ENCODE results near the gene HECW1. TPM values are rescaled to one million over a fixed set of nuclear protein-coding genes. Genes with fewer than 3 reads are reported as not detected.

The HECW1 gene
- total and polyA plus RNA-seq, 10 of the 15 experiments (the other 5 are each of a cell fraction or from before 2014, with no cell fraction given) = under 0.01 to 0.31 (median 0.04) TPM; not detected in 3

DNA sequence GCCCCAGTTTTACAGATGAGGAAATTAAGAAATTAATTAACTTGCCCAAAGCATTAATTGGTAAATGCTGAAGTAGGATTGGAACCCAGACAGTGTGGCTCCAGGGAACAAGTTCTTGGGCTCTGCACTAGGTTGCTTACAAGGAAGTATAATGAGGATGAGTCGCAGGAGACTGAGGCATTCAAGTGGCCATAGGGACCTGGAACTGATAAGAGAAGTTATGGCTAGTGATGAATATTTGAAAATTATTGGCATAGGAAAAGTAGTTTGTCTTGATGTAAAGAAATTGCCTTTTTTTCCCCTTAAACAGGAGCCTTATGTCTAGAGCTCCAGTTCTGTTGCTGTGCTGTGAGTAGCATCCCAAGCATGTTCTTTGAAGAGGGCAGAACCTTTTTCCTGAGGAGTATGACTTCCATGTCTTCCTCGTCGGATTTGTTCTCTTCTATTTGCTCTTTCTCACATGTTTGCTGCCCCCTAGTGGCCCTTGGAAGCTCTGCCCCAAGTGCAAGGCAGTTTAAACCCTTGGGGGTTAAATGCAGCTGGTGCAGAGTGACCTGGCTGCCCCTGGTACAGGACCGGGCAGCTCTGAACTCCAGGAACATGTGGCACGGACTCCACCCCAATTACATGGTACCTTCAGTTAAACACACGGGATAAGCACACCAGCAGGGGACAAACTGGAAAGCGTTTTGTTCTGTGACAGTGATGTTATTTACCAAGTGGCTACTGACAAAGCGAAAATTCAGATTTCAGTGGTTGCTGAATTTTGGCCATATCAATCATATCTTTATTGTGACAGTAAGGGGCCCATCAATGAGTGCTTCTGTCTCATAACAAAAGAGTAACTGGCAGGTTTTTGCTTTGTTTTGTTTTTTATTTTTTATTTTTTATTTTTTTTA, 148.8 kb downstream of the HECW1 start (continued):
- no peak for TF ChIP-seq RBBP5 (conservative IDR thresholded peaks at IDR 0.05)
- no peak for TF ChIP-seq NBN (IDR thresholded peaks at IDR 0.05)
- TF ChIP-seq MEF2A (IDR thresholded peaks at IDR 0.05; ENCODE audit: insufficient read depth, low read depth, low read length) = no peak
- TF ChIP-seq CREB1 (IDR thresholded peaks at IDR 0.05; ENCODE audit: low read depth) = 0 out of 2 replicates have a peak, but pooled peaks have one; percentile 26
- TF ChIP-seq, protein P1, sequence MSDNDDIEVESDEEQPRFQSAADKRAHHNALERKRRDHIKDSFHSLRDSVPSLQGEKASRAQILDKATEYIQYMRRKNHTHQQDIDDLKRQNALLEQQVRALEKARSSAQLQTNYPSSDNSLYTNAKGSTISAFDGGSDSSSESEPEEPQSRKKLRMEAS (IDR thresholded peaks at IDR 0.05; ENCODE audit: low read depth, low read length) = no peak
- no peak for TF ChIP-seq NR2C2 (IDR thresholded peaks at IDR 0.05; ENCODE audit: borderline replicate concordance, control insufficient read depth, insufficient read length, low read depth)
- TF ChIP-seq SMAD1 (IDR thresholded peaks at IDR 0.05; ENCODE audit: low read depth, partially characterized antibody) = no peak
- TF ChIP-seq MTA3 (IDR thresholded peaks at IDR 0.05; ENCODE audit: borderline replicate concordance, low read length) = no peak
- 0 out of 4 replicates have a peak, but pooled peaks of 1 of the 2 experiments have one; percentile 6 for TF ChIP-seq BHLHE40 (IDR thresholded peaks at IDR 0.05; ENCODE audit: borderline replicate concordance in 1 of 2, low read depth in 2 of 2, low read length in 1 of 2)
- TF ChIP-seq, protein P2, sequence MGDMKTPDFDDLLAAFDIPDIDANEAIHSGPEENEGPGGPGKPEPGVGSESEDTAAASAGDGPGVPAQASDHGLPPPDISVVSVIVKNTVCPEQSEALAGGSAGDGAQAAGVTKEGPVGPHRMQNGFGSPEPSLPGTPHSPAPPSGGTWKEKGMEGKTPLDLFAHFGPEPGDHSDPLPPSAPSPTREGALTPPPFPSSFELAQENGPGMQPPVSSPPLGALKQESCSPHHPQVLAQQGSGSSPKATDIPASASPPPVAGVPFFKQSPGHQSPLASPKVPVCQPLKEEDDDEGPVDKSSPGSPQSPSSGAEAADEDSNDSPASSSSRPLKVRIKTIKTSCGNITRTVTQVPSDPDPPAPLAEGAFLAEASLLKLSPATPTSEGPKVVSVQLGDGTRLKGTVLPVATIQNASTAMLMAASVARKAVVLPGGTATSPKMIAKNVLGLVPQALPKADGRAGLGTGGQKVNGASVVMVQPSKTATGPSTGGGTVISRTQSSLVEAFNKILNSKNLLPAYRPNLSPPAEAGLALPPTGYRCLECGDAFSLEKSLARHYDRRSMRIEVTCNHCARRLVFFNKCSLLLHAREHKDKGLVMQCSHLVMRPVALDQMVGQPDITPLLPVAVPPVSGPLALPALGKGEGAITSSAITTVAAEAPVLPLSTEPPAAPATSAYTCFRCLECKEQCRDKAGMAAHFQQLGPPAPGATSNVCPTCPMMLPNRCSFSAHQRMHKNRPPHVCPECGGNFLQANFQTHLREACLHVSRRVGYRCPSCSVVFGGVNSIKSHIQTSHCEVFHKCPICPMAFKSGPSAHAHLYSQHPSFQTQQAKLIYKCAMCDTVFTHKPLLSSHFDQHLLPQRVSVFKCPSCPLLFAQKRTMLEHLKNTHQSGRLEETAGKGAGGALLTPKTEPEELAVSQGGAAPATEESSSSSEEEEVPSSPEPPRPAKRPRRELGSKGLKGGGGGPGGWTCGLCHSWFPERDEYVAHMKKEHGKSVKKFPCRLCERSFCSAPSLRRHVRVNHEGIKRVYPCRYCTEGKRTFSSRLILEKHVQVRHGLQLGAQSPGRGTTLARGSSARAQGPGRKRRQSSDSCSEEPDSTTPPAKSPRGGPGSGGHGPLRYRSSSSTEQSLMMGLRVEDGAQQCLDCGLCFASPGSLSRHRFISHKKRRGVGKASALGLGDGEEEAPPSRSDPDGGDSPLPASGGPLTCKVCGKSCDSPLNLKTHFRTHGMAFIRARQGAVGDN (IDR thresholded peaks at IDR 0.05) = no peak
- TF ChIP-seq BACH1 (IDR thresholded peaks at IDR 0.05; ENCODE audit: borderline replicate concordance) = no peak
- TF ChIP-seq, protein P3, sequence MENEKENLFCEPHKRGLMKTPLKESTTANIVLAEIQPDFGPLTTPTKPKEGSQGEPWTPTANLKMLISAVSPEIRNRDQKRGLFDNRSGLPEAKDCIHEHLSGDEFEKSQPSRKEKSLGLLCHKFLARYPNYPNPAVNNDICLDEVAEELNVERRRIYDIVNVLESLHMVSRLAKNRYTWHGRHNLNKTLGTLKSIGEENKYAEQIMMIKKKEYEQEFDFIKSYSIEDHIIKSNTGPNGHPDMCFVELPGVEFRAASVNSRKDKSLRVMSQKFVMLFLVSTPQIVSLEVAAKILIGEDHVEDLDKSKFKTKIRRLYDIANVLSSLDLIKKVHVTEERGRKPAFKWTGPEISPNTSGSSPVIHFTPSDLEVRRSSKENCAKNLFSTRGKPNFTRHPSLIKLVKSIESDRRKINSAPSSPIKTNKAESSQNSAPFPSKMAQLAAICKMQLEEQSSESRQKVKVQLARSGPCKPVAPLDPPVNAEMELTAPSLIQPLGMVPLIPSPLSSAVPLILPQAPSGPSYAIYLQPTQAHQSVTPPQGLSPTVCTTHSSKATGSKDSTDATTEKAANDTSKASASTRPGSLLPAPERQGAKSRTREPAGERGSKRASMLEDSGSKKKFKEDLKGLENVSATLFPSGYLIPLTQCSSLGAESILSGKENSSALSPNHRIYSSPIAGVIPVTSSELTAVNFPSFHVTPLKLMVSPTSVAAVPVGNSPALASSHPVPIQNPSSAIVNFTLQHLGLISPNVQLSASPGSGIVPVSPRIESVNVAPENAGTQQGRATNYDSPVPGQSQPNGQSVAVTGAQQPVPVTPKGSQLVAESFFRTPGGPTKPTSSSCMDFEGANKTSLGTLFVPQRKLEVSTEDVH (IDR thresholded peaks at IDR 0.05; ENCODE audit: low read depth, partially characterized antibody) = no peak
- TF ChIP-seq TCF3 (IDR thresholded peaks at IDR 0.05; ENCODE audit: borderline replicate concordance, insufficient read depth, low read depth, low read length) = no peak
- TF ChIP-seq MTA2 (IDR thresholded peaks at IDR 0.05; ENCODE audit: low read depth) = 0 out of 2 replicates have a peak, but pooled peaks have one; percentile 18
- no peak for TF ChIP-seq HCFC1 (IDR thresholded peaks at IDR 0.05; ENCODE audit: low read length)
- TF ChIP-seq, protein P4, sequence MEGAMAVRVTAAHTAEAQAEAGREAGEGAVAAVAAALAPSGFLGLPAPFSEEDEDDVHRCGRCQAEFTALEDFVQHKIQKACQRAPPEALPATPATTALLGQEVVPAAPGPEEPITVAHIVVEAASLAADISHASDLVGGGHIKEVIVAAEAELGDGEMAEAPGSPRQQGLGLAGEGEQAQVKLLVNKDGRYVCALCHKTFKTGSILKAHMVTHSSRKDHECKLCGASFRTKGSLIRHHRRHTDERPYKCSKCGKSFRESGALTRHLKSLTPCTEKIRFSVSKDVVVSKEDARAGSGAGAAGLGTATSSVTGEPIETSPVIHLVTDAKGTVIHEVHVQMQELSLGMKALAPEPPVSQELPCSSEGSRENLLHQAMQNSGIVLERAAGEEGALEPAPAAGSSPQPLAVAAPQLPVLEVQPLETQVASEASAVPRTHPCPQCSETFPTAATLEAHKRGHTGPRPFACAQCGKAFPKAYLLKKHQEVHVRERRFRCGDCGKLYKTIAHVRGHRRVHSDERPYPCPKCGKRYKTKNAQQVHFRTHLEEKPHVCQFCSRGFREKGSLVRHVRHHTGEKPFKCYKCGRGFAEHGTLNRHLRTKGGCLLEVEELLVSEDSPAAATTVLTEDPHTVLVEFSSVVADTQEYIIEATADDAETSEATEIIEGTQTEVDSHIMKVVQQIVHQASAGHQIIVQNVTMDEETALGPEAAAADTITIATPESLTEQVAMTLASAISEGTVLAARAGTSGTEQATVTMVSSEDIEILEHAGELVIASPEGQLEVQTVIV (IDR thresholded peaks at IDR 0.05; ENCODE audit: borderline replicate concordance, partially characterized antibody) = no peak

Measured in GM12878 (cell line).